Gastroesophageal sphincter (tissue), 4 donors: ENCODE data around the gene NRF1. TPM values are rescaled to one million over a fixed set of nuclear protein-coding genes. Genes with fewer than 3 reads are reported as not detected.
"Not testable (repeated sequence)": the region's sequence is repeated elsewhere in the genome, so short reads cannot be mapped to it uniquely, and the experiment has no call there.

Experiments used
- ATAC-seq: fragments of 150-250 bp; one replicate; pipeline ENCODE4 v1.9.1; 2016; ENCODE audit warnings: mild to moderate bottlenecking, moderate library complexity
- H3K27ac ChIP-seq, 4 donors: fragments of 200-600 bp; sonication (generic) in 3 of 4; 1 replicate in 3 of 4; 2 replicates in 1 of 4; pipeline ENCODE4 v1.5.1; 2016 to 2019
- H3K27me3 ChIP-seq: fragments of 200-600 bp; sonication (generic); one replicate; pipeline ENCODE4 v1.5.1; 2019
- H3K36me3 ChIP-seq, 2 donors: fragments of 200-600 bp; sonication (generic); one replicate each; pipeline ENCODE4 v1.5.1; 2019; ENCODE audit warnings: control low read depth in 1 of 2
- H3K4me1 ChIP-seq, 3 donors: fragments of 200-600 bp; sonication (generic); 1 replicate in 2 of 3; 2 replicates in 1 of 3; pipeline ENCODE4 v1.5.1; 2016 to 2019; ENCODE audit warnings: control low read depth in 2 of 3
- H3K4me3 ChIP-seq, 2 donors: fragments of 200-600 bp; sonication (generic); one replicate each; pipeline ENCODE4 v1.5.1; 2019; ENCODE audit warnings: mild to moderate bottlenecking in 1 of 2, moderate library complexity in 1 of 2
- H3K9me3 ChIP-seq, 3 donors: fragments of 200-600 bp; sonication (generic); one replicate each; pipeline ENCODE4 v1.5.1; 2017 to 2019; ENCODE audit warnings: control low read depth in 2 of 3
- EP300 ChIP-seq: sonication (generic); formaldehyde crosslinking; IDR thresholded peaks from one replicate; pipeline ENCODE4 v1.6.1; 2017; ENCODE audit warnings: antibody characterized with exemption, mild to moderate bottlenecking
- POLR2A ChIP-seq, 2 donors: fragments of 450-650 bp; IDR thresholded peaks; one replicate each; pipeline ENCODE4 v1.6.1; 2017; ENCODE audit warnings: antibody characterized with exemption in 2 of 2, mild to moderate bottlenecking in 2 of 2, moderate library complexity in 1 of 2
- POLR2AphosphoS5 ChIP-seq: sonication (generic); formaldehyde crosslinking; IDR thresholded peaks from one replicate; pipeline ENCODE4 v1.6.1; 2017; ENCODE audit warnings: antibody characterized with exemption
- WGBS, 2 donors: methylation state at CpG; one replicate each; pipeline ENCODE4 v1.1.5; 2018; ENCODE audit warnings: low coverage in 1 of 2; 5-methylcytosine and 5-hydroxymethylcytosine counted together
- total RNA-seq, 4 donors: library from RNA; depleted of rRNA; stranded (reverse); fragments of >200 nt; gene quantifications; one replicate each; pipeline ENCODE4 v1.1.0, GENCODE V29; 2016
- TF ChIP-seq, protein P1 (sequence below), 4 experiments: fragments of 200-600 bp in 2 of 4; fragments of 450-650 bp in 2 of 4; sonication (generic) in 1 of 4; IDR thresholded peaks; one replicate each; pipeline ENCODE4 v1.5.1; 2017 to 2019; ENCODE audit warnings: antibody characterized with exemption in 4 of 4, mild to moderate bottlenecking in 2 of 4, moderate library complexity in 2 of 4

Gene NRF1
- total RNA-seq, 4 donors from 2014 or later = 7.8 to 20.5 (median 17.0) TPM

DNA sequence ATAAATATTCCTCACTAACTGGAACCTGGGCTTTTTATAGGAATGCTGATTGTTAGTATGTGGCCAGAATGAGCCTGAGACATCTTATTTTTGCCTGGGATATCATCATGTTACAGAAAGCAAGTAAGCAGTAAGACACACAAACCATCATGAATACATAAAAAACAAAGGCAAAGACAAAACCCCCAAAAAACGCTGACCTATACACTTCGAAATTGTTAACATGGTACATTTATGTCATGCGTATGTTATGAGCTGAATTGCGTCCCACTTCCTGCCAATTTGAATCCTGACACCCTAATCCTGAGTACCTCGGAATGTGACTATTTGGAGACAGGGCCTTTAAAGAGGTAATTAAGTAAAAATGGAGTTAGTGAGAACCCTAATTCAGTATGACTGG is 12.3 kb upstream of the NRF1 start:
- Histone ChIP-seq H3K27me3 (peaks cover 8% of the 10 kb centered on the region), H3K4me1 (no peaks in the 10 kb centered on the region), H3K4me3 (no peak overlapping the region), H3K9me3 (no peaks in the 10 kb centered on the region), H3K27ac (no peak overlapping the region), H3K36me3 (no peaks in the 10 kb centered on the region)
- TF ChIP-seq POLR2AphosphoS5 = no peak
- no peak for TF ChIP-seq EP300
- TF ChIP-seq, protein P1, sequence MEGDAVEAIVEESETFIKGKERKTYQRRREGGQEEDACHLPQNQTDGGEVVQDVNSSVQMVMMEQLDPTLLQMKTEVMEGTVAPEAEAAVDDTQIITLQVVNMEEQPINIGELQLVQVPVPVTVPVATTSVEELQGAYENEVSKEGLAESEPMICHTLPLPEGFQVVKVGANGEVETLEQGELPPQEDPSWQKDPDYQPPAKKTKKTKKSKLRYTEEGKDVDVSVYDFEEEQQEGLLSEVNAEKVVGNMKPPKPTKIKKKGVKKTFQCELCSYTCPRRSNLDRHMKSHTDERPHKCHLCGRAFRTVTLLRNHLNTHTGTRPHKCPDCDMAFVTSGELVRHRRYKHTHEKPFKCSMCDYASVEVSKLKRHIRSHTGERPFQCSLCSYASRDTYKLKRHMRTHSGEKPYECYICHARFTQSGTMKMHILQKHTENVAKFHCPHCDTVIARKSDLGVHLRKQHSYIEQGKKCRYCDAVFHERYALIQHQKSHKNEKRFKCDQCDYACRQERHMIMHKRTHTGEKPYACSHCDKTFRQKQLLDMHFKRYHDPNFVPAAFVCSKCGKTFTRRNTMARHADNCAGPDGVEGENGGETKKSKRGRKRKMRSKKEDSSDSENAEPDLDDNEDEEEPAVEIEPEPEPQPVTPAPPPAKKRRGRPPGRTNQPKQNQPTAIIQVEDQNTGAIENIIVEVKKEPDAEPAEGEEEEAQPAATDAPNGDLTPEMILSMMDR (IDR thresholded peaks at IDR 0.05) = no peak
- TF ChIP-seq POLR2A (IDR thresholded peaks at IDR 0.05) = no peak
- 86 to 94% methylated on average over 2 to 5 of the region's 5 CpGs for WGBS, 2 donors
- no peak for ATAC-seq

GRCh38 chr7:129603594-129603993 is 7.9 kb upstream of the NRF1 start:
- H3K36me3 ChIP-seq, H3K4me1 ChIP-seq, ATAC-seq, H3K4me3 ChIP-seq, H3K9me3 ChIP-seq, H3K27me3 ChIP-seq, H3K27ac ChIP-seq: not testable (repeated sequence)
- WGBS, 2 donors = 65 to 73% methylated on average over 5 of the region's 5 CpGs

- H3K27me3 ChIP-seq, ATAC-seq: not testable (repeated sequence)
- 91 to 100% methylated on average over 2 to 3 of the region's 3 CpGs for WGBS, 2 donors
Observed at GRCh38 chr7:129604021-129604420, 7.5 kb upstream of the NRF1 start.

DNA sequence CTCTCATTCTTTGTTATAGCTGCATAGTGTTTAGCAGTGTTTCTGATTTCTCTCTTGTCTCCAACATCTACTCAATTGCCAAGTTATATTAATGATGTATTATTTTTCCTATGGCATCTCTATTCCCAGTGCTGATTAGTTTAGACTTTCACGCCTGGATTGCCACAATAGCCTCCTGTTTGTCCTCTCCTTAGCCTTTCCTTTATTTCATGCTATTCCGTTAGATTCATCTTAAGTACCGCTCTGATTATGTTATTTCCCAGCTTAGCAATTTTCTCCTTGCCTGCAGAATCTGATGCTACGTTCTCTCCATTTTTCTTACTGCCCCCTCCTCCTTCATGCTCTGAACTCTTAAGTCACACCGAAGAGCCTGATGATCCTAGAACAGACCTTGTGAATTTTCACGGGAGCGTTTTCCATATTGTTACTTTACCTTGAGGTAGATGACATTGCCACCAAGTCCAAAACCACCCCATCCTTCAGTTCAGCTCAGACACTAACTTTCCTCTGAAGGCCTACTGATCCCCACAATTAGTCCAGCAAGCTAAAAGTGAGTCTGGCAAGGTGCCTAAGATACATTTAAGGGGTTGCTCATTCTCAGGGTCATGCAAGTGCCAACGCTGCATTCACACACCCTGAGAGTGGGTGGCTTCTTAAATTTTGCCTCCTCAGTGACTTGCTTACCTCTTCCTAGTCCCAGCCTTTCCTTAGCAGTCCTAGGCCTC is 6.6 kb upstream of the NRF1 start:
- 61 to 70% methylated on average over 4 to 7 of the region's 8 CpGs for WGBS, 2 donors
- peaks cover 0 to 7% (median 0%) of the 10 kb centered on the region in 3 donors for H3K4me1 ChIP-seq
- H3K4me3 ChIP-seq = no peak overlapping the region
- H3K36me3 ChIP-seq = peaks cover 0 to 10% of the 10 kb centered on the region in 2 donors
- H3K27me3 ChIP-seq = peaks cover 4% of the 10 kb centered on the region
- TF ChIP-seq EP300 (no peak), POLR2A (IDR thresholded peaks at IDR 0.05) (no peak), POLR2AphosphoS5 (no peak)
- TF ChIP-seq, protein P1 (IDR thresholded peaks at IDR 0.05) = no peak
- H3K9me3 ChIP-seq = no peaks in the 10 kb centered on the region
- no peak for ATAC-seq
- no peak overlapping the region for H3K27ac ChIP-seq

More at GRCh38 chr7:129604021-129604420, 7.5 kb upstream of the NRF1 start:
- not testable (repeated sequence) for H3K27ac ChIP-seq, H3K4me1 ChIP-seq, H3K4me3 ChIP-seq, H3K36me3 ChIP-seq, H3K9me3 ChIP-seq

DNA sequence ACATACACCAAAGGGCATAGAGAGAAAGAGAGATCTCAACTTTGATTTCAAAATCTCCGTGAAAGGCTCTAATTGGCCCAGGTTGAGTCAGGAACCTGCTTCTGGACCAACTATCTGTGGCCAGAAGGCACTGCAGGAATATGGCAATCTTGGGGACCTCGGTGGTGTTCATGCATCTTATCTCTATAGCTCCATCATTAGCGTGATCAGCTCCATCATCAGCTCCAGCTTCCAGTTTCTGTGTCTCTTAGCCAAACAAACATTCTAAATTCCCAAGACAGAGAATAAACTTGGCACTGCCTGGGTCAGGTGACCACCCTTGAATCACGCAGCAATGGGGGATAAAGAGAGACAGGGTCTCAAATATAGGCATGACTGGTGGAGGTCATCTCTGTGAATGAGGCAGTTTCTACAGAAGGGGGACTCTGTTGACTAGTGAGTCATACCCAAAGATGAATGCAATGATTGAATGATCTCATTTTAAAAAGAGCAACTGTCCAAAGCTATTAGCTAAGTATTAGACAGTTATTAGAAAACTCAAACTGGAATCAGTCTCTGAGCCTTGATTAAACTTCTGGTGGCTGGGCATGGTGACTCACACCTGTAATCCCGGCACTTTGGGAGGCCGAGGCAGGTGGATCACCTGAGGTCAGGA is 5.4 kb upstream of the NRF1 start:
- no peak for ATAC-seq
- no peak overlapping the region for H3K27ac ChIP-seq
- H3K4me1 ChIP-seq = peaks cover 0 to 17% (median 3%) of the 10 kb centered on the region in 3 donors
- H3K9me3 ChIP-seq = no peaks in the 10 kb centered on the region
- TF ChIP-seq POLR2A (IDR thresholded peaks at IDR 0.05) (no peak), EP300 (no peak), POLR2AphosphoS5 (no peak)
- TF ChIP-seq, protein P1 (IDR thresholded peaks at IDR 0.05) = no peak
- WGBS, 2 donors = 82 to 86% methylated on average over 5 to 6 of the region's 6 CpGs
- H3K36me3 ChIP-seq = peaks cover 0 to 10% of the 10 kb centered on the region in 2 donors
- H3K4me3 ChIP-seq = no peak overlapping the region
- H3K27me3 ChIP-seq = no peaks in the 10 kb centered on the region

DNA sequence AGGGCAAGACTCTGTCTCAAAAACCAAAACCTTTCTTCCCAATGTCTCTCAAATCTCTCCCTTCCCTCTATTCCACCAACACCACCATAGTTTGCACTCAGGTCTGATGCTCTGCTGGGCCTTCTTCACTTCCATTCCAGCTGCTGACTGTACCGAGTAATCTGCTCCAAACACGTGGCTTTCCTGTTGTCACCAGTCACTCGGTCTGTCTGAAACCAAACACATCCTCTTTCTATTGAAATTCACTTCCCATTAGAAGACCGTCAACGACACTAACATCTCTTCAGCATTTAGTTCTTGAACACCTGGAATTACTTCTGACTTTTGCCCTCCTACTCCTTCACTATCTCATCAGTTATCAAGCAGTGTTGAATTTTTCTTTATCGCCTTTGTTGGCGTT is 4.7 kb upstream of the NRF1 start:
- Histone ChIP-seq H3K4me3 (no peak overlapping the region), H3K9me3 (no peaks in the 10 kb centered on the region), H3K4me1 (peaks cover 0 to 17% (median 3%) of the 10 kb centered on the region in 3 donors), H3K27ac (no peak overlapping the region), H3K27me3 (no peaks in the 10 kb centered on the region), H3K36me3 (peaks cover 0 to 10% of the 10 kb centered on the region in 2 donors)
- no peak for ATAC-seq
- TF ChIP-seq POLR2A (IDR thresholded peaks at IDR 0.05) (no peak), POLR2AphosphoS5 (no peak), EP300 (no peak)
- TF ChIP-seq, protein P1 (IDR thresholded peaks at IDR 0.05) = no peak
- 65 to 81% methylated on average over 5 to 7 of the region's 7 CpGs for WGBS, 2 donors
